SIG-M5 treated with dmso at 0.1 percent for 504 hours (cell line): Measurements from ENCODE around the gene HOXB3.

Source experiments
- DNase-seq: peaks from one replicate; lab custom pipeline; 2025; ENCODE audit not compliant: unreplicated experiment; lab: John Stamatoyannopoulos, UW

Gene HOXB3

DNA sequence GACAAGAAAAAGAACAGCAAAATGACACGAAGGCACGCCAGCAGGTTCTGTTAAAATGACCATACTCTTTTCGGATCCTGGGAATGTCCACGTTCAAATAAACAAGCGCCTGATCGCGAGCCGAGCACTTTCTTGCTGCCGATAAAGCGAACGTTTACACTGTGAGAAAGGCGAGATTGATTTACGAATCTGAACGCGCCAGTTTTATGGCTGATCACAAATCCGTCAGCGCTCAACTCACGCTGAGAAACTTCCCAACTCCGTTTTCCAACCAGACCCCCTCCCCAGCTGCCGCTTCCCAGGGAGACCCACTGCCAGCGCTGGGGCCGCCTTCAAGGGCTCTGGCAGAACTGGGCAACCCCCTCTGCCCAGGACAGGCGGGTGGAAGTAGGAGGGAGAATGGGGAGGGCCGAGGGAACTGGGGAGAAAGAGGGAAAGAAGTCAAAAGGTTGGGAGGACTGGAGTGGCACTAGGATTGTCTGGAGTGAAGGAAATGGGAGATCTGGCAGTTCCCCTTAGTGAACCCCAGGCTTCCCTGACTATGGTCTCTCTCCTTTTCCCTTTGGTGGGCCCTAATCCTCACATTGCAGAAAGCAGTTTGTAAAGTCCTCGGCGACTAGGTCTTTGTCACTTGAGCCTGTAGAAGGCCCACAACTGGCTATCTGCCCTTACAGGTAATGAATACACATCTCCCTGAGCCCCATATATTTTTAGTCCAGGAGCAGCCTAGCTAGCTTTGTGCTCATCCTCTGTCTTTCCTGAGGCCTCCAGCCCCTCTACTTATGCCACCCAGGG is 18.8 kb downstream of the HOXB3 start:
- DNase-seq, result no peak

DNA sequence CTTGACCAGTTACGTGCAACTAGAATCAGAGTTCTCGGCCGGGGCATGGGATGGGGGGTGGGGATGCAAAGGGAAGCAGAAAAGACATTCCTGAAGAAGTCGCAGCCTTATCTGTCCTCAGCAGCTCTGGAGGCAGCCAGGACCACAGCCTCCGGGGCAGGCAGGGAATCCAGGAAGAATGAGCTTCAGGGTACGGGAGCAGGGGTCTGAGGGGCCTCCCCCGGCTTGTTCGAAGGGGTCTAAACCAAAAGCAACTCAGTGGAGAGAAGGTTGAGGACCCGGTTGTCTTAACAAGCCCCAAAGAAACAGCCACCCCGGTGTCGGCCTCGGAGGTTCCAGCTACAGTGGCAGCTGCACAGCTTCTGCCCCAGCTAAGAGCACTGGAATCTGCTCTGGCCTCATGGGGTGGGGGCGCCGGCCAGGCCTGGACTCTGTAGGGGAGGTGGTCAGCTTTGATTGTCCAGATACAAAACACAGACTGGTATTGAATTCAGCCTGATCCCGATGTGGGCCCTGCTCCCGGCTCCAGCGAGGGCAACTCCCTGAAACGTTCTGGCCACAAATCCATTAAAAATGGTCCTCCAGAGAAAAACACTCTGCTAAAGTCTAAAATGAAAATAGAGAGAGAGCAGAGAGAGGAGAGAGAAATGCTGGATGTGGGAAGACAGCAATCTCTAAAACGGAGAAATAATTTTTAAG is 19.6 kb downstream of the HOXB3 start:
- DNase-seq, result no peak

DNA sequence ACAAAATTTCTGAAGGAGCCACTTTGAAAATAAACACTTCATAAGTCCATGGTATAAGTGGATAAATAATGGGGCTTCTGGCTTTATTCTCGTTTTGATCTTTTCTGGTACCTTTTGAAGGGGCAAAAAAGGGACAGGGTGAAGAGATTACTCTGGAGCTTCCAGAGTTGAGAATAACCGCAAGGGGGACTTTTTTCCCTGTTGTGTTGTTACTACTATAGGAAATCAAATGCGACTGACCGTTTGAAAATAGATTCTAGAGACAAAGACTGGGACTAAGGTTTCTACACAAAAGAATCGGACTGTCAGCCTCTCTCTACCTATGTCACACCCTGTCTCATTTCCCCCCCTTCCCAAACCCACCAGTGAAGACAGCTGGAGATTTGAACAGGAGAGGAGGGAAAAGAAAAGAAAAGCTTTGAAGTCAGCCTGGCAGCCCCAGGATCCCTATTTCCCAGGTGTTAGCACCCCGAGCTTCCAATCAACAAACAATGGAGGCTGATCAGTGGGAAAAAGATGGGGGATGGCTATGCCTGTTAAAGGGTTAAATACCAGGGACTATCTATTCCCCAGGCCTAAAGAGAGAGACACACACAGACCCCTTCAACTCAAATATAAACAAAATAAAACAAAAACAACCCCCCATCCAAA is 20.2 kb downstream of the HOXB3 start:
- DNase-seq, result no peak

DNA sequence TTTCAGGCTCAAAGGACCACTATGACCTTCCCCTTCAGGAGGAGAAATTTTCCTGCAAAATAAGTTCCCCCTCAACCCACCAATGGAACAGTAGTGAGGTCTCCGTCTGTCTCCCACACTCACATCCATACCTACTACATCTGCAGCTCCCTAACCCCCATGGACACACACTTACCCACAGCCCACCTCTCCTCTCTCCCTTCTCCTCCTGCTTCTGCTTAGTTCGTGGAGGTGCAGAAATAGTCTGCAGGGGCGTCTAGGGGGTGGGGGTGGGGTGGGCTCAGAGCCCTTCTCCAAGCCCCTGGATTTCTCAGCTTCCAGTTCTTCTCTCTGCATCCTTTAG is 20.8 kb downstream of the HOXB3 start:
- no peak for DNase-seq

DNA sequence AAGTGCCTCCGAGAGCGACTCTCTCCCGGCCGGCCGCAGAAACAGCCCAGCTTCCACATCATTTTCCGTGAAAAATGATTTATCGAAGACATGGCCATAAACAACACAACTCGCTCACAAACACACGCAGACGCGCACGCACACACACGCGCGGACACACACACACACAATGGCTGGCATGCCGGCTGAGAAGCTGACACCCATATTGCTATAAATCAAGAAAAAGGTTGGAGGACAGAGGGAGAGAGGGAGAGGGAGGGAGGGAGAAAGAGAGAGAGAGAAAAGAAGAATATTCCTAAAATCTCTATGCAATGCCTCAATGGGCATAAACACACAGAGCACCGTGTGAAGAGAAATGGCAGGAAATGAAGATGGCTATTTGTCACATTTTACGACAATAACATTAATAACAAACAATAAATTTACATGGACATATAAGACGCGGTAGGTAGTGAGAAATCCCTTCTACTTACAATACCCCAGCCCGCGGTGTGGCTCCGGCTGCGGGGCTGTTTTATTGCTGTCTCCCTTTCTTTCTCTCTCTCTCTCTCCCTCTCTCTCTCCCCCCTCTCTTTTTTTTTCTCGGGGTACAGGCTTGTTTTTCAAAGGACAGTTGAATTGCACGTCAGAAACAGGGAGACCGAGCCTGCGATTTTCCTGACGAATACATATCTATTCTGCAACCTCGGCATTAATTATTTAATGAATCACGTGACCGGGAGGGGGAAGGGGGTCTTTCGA is 21.4 kb downstream of the HOXB3 start:
- no peak for DNase-seq

DNA sequence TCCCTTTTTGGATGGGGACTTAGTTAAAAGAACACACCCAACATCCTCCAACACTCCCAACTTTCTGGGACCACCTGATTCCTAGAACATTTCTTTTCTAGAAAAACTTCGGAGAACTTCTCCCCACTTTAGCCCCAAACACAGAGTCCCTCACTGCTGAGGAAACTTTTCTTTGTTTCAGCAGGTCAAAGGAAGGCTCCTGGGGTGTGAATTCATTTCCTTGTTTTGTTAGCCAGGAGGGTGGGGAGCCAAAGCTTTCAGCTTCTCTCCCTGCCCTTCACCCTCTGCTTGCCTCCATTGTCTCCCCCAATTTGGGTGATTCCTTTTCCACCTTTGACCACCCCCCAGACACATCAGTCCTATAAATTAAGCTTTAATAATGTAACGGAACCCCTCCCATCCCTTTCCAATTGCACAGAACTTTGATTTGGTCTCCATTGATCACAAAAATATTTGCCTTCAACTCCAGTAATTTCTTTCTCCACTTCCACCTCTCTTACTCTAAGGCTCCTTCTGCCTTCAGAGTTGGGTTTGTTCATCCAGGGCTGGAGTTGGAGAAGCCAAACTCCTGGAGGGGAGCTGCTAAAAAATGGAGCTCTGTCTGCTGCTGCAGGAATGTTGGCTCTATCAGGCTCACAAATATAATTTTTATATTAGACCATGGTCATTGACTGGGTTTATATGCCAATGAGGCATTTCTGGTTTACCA is 22.2 kb downstream of the HOXB3 start:
- no peak for DNase-seq

DNA sequence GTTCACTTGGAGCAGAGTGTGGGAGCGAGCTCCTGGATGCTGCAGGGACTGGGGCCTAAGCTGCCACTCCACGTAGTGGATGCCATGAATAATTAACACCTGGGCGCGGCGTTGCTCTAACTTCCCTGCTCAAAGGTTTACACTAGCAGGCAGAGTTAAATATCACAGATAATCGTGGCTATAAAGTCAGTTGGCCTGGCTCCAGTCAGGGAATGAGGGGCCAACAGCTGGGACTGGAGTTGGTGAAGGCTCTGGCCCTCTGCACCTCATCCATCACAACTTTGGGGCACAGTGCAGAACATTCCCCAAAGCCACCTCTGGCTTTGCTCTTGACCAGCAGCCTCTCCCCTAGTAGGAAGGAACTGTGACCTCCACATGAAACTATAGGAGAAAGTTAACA is 22.8 kb downstream of the HOXB3 start:
- no peak for DNase-seq

DNA sequence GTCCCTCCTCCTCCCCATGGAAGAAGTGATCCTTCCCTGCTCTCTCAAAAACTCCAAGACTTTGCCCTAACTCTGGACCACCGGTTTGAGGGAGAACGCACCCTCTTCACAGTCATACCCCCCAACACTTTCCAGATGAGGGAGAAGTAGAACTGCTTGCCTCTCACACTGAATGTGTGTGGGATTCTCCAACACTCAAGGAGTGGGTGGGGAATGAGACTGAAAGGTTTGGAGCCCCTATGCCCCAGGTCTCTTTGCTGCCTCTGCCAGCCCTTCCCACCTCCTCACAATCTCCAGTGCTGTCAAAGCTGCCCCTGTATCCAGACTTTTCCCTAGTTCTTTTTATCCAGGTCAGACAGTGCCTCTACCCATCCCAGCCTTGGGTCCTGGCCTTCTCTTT is 23.3 kb downstream of the HOXB3 start:
- DNase-seq, result no peak

DNA sequence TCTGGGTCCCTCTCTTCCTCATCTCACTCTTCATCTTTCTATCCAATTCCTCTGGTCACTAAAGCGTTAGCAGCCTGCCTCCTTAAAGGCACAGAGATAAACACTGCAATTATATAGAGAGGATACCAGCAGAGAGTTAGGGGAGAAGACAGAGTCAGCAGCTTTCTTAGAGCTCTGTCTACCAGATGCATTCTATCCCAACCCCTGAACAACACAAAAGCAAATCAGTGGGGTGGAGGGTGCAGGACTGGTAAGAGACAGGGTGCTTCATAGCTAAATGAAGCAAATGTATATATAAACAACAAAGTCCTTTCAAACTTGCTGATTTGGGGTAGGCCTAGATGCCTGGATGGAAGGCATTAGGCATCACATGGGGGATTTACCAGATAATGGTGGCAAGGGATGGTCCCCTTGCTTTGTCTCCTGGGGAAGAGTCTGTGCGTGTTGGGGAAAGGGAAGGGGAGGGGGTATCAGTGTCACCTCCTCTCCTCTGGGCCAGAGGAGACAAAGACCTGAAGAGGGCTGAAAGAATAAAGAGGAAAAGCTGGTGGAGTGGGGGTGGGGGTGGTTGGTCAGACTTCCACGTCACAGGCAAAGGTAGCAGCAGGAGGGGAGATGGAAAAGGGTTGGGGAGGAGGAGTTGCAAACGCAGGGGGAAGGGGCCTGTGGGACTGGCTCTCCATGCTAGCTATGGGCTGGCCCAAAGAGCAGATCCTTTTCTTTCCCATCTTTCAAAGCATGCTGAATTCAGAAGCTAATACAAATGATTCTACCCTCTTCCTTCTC is 23.9 kb downstream of the HOXB3 start:
- no peak for DNase-seq

DNA sequence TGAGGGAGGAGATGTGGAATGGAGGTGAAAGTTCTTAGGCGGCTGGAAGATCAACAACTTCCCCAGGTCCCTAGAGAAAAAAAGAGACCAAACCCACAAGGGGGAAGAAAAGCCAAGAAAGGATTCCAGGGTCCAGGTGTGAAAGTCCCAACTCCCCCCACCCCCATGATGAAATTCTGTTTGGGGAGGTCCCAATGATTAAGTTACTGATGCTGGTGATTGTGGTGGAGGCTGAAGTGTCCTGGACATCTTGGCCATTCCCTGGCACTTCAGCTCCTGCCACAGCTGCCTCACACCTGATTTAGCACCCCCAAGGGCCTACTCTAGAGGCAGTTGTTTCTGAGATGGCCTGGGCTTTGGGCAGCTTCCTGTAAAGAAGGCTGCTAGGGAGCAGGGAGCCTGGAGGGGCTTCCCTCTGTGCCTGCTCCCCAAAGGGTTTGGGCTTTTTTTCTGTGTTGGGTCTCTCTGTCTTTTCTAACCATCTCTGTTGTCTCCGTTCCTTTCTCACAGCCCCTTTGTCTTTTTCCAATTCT is 25.0 kb downstream of the HOXB3 start:
- no peak for DNase-seq

DNA sequence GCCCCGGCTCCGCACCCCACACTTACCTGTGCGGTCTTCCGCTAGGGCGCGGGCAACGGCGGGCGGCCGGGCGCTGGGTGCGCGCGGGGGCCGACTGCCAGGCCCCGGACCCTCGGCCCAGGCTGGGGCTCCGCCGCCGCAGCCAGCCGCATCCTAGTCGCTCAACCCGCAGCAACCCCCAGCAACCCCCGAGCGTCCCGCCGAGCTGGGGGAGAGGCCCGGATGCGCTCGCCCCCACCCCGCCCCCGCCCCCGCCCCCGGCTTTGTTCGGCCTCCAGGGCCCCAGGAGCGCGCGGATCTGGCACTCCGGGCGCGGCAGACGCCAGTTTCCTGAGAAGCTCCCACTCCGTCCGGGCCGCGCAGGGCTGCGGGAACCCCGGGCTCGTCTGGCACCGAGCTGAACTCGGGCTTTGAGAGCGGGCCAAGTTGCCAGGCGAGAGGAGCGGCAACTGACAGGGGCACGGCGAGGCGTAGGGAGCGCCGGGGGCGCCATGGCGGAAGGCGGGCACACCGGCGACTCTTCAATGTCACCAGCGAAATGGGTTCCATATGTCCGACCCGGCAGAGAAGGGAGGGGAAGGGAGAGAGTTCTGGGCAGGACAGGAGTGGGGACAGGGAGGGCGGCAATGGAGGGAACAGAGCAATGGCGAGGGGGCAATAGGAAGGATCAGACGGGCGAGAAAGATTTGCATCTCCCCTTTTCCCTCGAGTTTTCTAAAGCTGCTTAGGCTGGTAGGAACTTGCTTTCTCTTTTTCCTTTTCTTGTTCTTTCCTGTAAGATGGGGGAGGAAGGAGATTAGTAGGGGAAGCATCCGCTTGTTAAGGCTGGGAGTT is 25.6 kb downstream of the HOXB3 start:
- no peak for DNase-seq

DNA sequence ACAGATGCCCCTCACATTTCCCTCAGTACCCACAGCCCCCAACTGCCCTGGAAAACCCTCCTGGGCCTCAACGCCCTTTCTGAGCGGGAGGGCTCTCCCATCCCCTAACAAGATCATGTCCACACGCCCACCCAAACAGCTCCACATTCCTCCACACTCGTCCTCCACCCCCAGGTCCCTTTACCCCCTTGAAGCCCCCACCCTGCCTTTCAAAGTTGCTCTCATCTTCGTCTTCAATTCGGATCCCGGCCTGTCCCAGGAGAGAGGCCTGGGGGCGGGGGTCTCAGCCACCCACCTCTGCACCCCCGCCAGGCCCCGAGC is 26.2 kb downstream of the HOXB3 start:
- no peak for DNase-seq

DNA sequence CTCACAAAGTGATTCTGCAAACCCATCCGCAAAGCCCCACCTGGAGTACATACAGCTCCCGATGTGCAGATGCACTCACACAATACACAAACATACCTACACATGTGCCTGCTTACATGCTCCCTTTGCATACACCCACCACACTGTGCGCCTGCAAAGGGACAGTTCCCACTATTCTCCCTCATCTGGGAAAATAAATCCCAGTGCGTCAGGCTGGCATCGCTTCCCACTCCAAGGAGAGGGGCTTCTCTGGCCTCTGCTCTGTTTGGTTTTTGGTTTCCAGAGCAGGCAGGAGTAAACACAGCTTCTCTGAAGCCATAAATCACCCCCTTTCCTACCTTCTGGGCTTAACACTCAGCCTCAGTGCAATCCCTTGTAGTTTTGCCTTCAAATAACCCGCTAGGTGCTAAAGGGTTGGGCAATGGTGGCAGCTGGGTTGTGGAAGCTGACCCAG is 26.6 kb downstream of the HOXB3 start:
- no peak for DNase-seq

DNA sequence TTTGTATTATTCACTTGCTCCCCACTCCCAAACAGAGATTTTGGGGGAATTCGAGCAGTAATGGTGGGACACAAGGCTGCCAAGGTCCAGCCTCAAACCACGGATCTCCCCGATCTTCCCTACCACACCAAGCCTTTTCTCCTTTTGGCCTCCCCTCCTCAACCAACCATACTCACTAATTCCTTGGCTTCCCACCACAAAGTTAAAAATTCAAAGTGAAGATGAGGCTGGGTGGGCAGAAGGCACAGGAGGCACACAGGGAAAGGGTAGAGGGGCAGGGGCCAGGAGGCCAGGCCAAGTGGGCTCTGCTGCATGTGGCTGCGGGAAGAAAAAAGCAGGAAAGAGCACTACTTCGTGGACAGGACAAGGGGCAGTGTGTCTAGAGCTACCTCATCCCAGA is 27.1 kb downstream of the HOXB3 start:
- DNase-seq, result no peak

DNA sequence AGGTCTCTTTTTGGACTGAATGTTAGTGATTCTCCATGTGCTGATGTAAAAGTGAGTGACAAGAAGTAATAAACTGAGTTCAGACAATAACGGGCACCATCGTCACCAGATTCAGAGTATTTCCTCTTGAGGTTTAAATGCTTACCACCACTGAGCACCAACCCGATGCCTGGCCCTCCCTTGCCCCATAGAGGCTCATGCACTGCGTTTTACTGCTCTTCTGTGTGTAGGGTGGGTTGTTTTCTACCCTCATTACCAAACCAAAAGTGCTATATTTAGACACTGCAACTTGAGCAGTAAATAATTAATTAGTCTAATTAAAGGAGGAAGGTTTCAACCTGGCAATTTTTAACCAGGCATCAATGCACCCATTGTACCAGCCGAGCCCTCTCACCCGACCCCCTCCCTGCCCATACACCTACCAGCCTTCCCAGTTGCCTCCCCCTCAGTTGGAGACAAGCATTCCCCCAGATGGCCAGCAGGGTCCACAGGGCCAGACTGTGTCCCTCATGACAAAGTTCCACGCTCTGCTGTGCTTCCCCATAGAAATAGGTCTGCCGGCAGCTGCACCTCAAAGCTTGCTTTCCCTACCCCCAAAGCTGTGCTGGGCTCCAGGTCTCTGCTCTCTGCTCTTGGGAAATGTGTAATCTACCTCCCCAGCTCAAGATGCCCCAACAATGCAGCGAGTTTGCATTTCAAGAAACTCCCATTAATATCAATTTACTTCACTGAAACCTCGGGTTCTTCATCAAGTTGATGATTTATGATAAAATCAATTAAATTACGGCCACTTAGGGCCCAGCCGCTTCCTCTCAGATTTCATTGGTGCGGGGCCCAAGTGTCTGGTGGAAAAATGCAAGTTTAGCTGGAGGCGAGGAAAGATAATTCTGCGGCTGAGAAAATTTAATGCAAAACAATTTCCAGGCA is 27.9 kb downstream of the HOXB3 start:
- DNase-seq, result no peak

DNA sequence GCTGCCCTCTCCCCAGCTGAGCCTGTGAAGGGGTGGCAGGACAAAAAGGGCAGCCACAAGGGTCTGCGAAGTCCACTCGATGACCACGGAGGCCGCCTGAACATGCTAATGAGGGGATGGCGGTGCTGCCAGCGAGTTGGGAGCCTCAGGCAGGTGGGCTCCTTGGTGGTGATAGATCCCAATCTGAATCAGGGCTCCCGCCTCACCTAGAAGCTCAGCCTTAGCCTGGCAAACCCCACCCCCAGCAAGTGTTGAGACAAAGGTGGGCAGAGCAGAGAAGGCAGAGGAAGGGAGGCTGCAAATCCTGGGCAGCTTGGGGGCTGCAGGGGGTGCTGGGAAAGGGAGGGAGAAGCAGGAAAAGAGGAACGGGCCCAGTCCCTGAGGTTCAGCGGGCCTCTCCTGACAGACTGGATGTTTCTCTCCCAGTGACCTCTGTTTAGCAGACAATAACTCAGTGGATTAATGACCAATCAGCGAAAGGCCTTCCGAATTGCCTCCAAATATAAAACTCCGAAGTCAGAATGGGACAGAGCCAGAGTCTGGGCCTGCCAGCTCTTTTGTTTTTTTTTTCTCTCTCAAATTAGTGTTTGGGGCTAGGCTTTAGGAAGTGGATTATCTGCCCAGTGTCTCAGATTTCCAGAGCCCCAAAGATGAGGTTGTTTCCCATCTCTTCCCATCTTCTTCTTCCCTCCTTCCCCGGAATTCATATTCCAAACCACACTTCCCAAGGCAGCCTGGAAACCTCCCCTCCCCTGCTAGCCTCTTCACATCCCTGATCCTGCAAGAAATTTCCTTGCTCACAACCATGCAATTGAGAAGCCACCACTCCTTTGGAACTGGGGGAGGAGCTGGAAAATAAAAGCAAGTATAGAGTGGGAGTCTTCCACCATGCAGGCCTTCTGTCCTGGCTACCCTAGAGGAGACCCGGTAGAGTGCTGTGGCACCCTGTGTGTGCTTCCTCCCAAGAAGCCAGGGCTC is 29.9 kb downstream of the HOXB3 start:
- DNase-seq, result no peak
